H1 (cell line): Measurements from ENCODE around the gene FKBP2. TPM values are rescaled to one million over a fixed set of nuclear protein-coding genes. Genes with fewer than 3 reads are reported as not detected.

ENCODE experiments used
- ASH2L ChIP-seq: fragments of 200-600, 300-600 bp; sonication (generic); IDR thresholded peaks from one replicate; pipeline ENCODE4 v1.7.1; 2017; ENCODE audit warnings: low read length
- ATF2 ChIP-seq: IDR thresholded peaks from 2 replicates; pipeline ENCODE4 v1.6.1; 2012; ENCODE audit warnings: low read length, inconsistent platforms
- BACH1 ChIP-seq: IDR thresholded peaks from 2 replicates; pipeline ENCODE4 v1.6.1; 2012; ENCODE audit warnings: low read length, improper control_type of control experiment
- BCL11A ChIP-seq, 2 experiments: IDR thresholded peaks; one replicate each; pipeline ENCODE4 v1.6.1; 2011; ENCODE audit warnings: low read depth in 2 of 2, low read length in 2 of 2, mild to moderate bottlenecking in 2 of 2
- E2F6 ChIP-seq: IDR thresholded peaks from 2 replicates; pipeline ENCODE4 v1.6.1; 2012; ENCODE audit warnings: inconsistent platforms
- EGR1 ChIP-seq: IDR thresholded peaks from 2 replicates; pipeline ENCODE4 v1.6.1; 2011; ENCODE audit warnings: low read depth, low read length, borderline replicate concordance
- EP300 ChIP-seq, 2 experiments: IDR thresholded peaks; 1 replicate in 1 of 2; 2 replicates in 1 of 2; pipeline ENCODE4 v1.6.1; 2011 to 2012; ENCODE audit warnings: low read depth in 2 of 2, low read length in 2 of 2, mild to moderate bottlenecking in 2 of 2, borderline replicate concordance in 1 of 2, inconsistent platforms in 1 of 2, moderate library complexity in 1 of 2
- FOSL1 ChIP-seq: IDR thresholded peaks from 2 replicates; pipeline ENCODE4 v1.6.1; 2011; ENCODE audit warnings: mild to moderate bottlenecking, low read depth, low read length, moderate library complexity; ENCODE audit not compliant: insufficient read depth
- KDM1A ChIP-seq: fragments of 200-600, 300-600 bp; sonication (generic); IDR thresholded peaks from 2 replicates; pipeline ENCODE4 v1.7.1; 2016; ENCODE audit warnings: mild to moderate bottlenecking, low read length, borderline replicate concordance
- KDM5A ChIP-seq: fragments of 200-600 bp; IDR thresholded peaks from 2 replicates; pipeline ENCODE4 v1.7.1; 2012; ENCODE audit warnings: mild to moderate bottlenecking, low read length, inconsistent platforms, mixed read lengths
- MAFK ChIP-seq: IDR thresholded peaks from 2 replicates; pipeline ENCODE4 v1.6.1; 2012; ENCODE audit warnings: low read depth, mild to moderate bottlenecking, improper control_type of control experiment, low read length
- NRF1 ChIP-seq: IDR thresholded peaks from 2 replicates; pipeline ENCODE4 v1.6.1; 2011; ENCODE audit warnings: mild to moderate bottlenecking, low read depth, low read length, improper control_type of control experiment
- POLR2A ChIP-seq, 2 experiments: IDR thresholded peaks; 1 replicate in 1 of 2; 2 replicates in 1 of 2; pipeline ENCODE4 v1.6.1; 2011; ENCODE audit warnings: low read depth in 2 of 2, low read length in 2 of 2, mild to moderate bottlenecking in 2 of 2; ENCODE audit errors: control extremely low read depth in 1 of 2
- POU5F1 ChIP-seq: IDR thresholded peaks from 2 replicates; pipeline ENCODE4 v1.6.1; 2011; ENCODE audit warnings: low read depth, mild to moderate bottlenecking, low read length, moderate library complexity
- RFX5 ChIP-seq: IDR thresholded peaks from 2 replicates; pipeline ENCODE4 v1.6.1; 2011; ENCODE audit warnings: low read depth, low read length, improper control_type of control experiment, borderline replicate concordance
- SIRT6 ChIP-seq: IDR thresholded peaks from one replicate; pipeline ENCODE4 v1.7.1; 2012; ENCODE audit warnings: low read length, inconsistent platforms
- TBP ChIP-seq: IDR thresholded peaks from 2 replicates; pipeline ENCODE4 v1.6.1; 2011; ENCODE audit warnings: low read depth, low read length, improper control_type of control experiment
- TCF12 ChIP-seq: IDR thresholded peaks from 2 replicates; pipeline ENCODE4 v1.6.1; 2011; ENCODE audit warnings: low read depth, mild to moderate bottlenecking, low read length
- TEAD4 ChIP-seq: IDR thresholded peaks from 2 replicates; pipeline ENCODE4 v1.6.1; 2012; ENCODE audit warnings: low read depth, low read length, inconsistent platforms, mixed read lengths
- USF2 ChIP-seq: IDR thresholded peaks from 2 replicates; pipeline ENCODE4 v1.6.1; 2011; ENCODE audit warnings: low read length, improper control_type of control experiment
- YY1 ChIP-seq: IDR thresholded peaks from 2 replicates; pipeline ENCODE4 v1.6.1; 2011; ENCODE audit warnings: low read depth, mild to moderate bottlenecking, low read length
- polyA plus RNA-seq, 7 experiments: library from polyadenylated mRNA; depleted of rRNA in 3 of 7; stranded (reverse) in 5 of 7; unstranded in 2 of 7; fragments of >200 nt in 5 of 7; fragments of 200-250 nt in 2 of 7; gene quantifications; 1 replicate in 5 of 7; 2 replicates in 1 of 7; 4 replicates in 1 of 7; pipeline versions ENCODE4 v1.2.1 to v1.2.3, GENCODE V29; 2011 to 2013; ENCODE audit warnings: missing spikeins in 2 of 7, mixed read lengths in 2 of 7
- total RNA-seq: library from RNA; stranded (reverse); fragmentation: NEBNext Ultra II Directional; extraction: Animal tissue kit (Norgen Biotek cat#: 25700); gene quantifications from 2 replicates; pipeline ENCODE4 v1.2.1, GENCODE V29; 2021

The FKBP2 gene
- total and polyA plus RNA-seq, 2 of the 8 experiments (the other 6 are each of a cell fraction or from before 2014, with no cell fraction given), result 41.7 to 52.5 TPM

- TF ChIP-seq FOSL1 (no peak), TCF12 (no peak), YY1 (no peak), MAFK (no peak), BACH1 (no peak), KDM5A (no peak; the same call in 1 of the 2 replicates), USF2 (no peak), TBP (peak; percentile 87), ATF2 (no peak), KDM1A (no peak), E2F6 (peak; percentile 28; the same call in 1 of the 2 replicates), SIRT6 (no peak), EGR1 (peak; percentile 70; the same call in 1 of the 2 replicates), EP300 (IDR thresholded peaks at IDR 0.05; ENCODE audit: borderline replicate concordance in 1 of 2, low read depth in 2 of 2, low read length in 2 of 2) (no peak), NRF1 (peak; percentile 71), POLR2A (IDR thresholded peaks at IDR 0.05; ENCODE audit: control extremely low read depth in 1 of 2, low read depth in 2 of 2, low read length in 2 of 2) (peak in 1 of 2 experiments; percentile 81; a peak in 2 of 3 replicates), POU5F1 (no peak), RFX5 (no peak), ASH2L (peak; percentile 41), TEAD4 (no peak), BCL11A (IDR thresholded peaks at IDR 0.05; ENCODE audit: low read depth in 2 of 2, low read length in 2 of 2) (no peak)
Measured at GRCh38 chr11:64240435-64241240, at the start of gene FKBP2 (continued).
